ENCODE measurements around the gene FNDC1.

Gene FNDC1

GRCh38 chr6:159213405-159213804, 44.2 kb downstream of the FNDC1 start:
- DNase-seq, result no peak

- no peak for DNase-seq
Measured at GRCh38 chr6:159214281-159214680, 45.1 kb downstream of the FNDC1 start.

GRCh38 chr6:159217595-159218275, 48.5 kb downstream of the FNDC1 start:
- DNase-seq, result peak; percentile 6 to 68

DNA sequence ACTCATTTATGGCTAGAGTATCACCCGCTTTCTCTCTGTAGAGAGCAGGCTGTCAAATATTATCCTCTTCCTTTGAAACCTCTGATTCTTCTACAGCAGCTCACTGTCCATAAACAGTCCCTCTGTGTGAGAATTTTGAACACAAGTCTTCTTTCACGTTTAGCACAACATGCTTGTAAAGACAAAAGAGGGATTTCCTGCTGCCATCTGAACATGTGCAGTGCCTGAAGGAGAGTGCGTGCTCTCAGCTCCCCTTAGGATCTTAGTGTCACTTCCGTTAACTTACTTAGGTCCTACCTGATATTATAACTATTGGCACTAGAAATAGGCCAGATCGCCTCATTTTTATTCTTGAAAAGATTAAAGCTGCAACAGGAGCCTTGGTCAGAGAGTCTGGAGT, 50.9 kb downstream of the FNDC1 start:
- DNase-seq, result no peak

DNA sequence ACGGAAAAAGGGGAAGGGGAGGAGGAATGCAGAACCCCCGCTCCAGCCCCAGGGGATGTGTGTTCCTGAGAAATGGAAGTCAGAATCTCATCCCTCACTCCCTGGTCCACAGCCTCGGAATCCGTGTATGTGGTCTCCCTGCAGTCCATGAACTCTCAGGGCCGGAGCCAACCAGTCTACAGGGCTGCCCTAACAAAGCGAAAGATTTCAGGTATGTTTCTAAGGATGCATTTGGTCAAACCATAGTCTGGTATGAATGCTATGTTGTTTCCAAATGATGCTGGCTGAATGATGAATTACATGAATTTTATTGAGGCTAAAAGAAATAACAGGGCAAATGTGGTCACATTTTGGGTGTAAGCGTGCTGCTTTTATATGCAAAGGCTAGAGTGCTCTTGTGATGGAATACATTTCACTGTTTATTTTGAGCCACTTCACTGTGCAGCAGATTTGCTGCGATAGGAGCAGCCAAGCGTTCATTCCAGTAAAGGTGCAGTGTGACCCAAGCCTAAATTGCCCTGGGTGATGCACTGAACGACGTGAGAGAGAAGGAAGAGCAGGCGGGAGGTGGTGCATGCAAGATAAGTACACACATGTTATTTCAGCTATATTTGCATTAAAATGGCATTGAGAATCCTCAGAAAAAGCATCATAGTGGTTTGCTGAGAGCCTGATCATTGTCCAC, 52.4 kb downstream of the FNDC1 start:
- DNase-seq, result no peak

- no peak for DNase-seq
Measured at GRCh38 chr6:159224452-159224851, 55.3 kb downstream of the FNDC1 start.

GRCh38 chr6:159229651-159230051, 60.5 kb downstream of the FNDC1 start:
- DNase-seq, result no peak

DNA sequence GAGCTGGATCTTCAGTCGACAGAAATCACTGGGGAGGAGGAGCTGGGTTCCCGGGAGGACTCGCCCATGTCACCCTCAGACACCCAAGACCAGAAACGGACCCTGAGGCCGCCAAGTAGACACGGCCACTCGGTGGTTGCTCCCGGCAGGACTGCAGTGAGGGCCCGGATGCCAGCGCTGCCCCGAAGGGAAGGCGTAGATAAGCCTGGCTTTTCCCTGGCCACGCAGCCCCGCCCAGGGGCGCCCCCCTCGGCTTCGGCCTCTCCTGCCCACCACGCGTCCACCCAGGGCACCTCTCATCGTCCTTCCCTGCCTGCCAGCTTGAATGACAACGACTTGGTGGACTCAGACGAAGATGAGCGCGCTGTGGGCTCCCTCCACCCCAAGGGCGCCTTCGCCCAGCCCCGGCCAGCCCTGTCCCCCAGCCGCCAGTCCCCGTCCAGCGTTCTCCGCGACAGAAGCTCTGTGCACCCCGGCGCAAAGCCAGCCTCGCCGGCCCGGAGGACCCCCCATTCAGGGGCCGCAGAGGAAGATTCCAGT, 63.0 kb downstream of the FNDC1 start:
- no peak for DNase-seq

GRCh38 chr6:159232751-159233150, 63.6 kb downstream of the FNDC1 start:
- DNase-seq, result no peak

GRCh38 chr6:159233365-159234101, 64.3 kb downstream of the FNDC1 start:
- DNase-seq, result peak in 1 of 2 experiments; percentile 6

DNA sequence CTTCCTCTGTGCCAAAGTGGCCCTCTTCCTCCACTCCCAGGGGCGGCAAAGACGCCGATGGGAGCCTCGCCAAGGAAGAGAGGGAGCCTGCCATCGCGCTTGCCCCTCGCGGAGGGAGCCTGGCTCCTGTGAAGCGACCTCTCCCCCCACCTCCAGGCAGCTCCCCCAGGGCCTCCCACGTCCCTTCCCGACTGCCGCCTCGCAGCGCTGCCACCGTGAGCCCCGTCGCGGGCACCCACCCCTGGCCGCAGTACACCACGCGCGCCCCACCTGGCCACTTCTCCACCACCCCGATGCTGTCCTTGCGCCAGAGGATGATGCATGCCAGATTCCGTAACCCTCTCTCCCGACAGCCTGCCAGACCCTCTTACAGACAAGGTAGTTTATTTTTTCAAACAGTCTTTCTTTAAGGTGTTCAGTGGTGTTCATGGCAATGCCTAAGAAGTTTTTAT, 64.9 kb downstream of the FNDC1 start:
- no peak for DNase-seq

DNA sequence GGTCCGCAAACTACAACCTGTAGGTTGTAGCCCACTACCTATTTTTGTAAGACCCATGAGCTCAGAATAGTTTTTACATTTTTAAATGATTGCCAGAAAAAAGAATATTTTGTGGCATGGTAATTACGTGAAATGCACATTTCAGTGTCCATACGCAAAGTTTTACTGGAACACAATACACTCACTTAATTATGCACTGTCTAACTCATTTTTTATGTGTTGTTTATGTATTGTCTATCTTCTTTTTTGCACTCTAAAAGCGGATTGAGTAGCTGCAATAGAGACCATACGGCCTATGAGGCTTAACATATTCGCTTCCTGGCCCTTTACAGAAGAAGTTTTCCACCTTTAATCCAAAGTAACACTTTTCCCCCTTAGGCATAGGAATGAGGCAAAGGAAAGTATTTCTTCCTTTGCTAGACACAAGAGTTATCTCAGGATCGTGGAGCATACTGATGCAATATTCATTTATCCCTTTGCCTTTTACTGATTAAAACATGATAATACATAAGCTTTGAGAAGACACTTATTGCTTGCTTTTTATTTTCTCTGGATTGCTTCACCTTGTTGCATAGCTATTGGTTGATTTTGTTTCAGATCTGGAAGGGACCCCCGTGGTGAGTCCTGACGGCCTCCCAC, 69.8 kb downstream of the FNDC1 start:
- no peak for DNase-seq

DNA sequence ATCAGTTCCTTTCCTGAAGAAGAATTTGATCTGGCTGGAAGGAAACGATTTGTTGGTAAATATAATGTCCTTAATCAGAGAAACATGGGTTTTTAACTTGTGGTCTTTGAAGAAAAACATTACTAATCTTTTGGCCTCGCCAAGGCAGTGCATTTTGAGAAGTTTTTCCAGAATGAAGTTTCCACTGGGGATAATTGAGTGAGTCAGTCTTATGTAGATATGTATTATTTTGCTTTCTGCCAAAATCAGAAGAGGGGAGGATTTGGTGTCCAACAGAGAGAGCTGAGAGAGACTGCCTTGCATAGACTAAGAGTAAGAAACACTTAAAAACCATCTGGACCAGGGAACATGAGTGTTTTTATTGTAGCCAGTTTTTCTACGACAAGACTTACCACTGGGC, 79.9 kb downstream of the FNDC1 start:
- DNase-seq, result no peak

- DNase-seq, result no peak
Measured at GRCh38 chr6:159249752-159250151, 80.6 kb downstream of the FNDC1 start.

DNA sequence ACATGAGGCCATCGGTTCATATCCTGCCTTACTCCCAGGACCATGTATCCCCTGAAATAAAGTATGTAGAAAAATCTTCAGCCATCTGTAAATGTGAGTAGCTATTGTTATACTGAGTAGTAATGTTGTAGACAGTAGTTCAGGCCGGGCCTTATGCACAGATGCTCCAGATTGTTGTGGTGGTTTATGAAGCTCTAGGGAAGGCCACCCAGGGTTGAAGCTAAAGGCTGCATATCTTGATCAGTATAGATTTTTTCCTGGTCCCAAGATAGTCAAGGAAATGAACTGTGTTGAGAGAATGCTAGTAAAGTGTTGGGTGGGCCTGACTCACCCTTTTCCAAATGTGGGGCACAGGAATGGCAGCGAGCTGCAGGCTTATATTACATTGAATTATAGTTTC, 81.4 kb downstream of the FNDC1 start:
- no peak for DNase-seq

DNA sequence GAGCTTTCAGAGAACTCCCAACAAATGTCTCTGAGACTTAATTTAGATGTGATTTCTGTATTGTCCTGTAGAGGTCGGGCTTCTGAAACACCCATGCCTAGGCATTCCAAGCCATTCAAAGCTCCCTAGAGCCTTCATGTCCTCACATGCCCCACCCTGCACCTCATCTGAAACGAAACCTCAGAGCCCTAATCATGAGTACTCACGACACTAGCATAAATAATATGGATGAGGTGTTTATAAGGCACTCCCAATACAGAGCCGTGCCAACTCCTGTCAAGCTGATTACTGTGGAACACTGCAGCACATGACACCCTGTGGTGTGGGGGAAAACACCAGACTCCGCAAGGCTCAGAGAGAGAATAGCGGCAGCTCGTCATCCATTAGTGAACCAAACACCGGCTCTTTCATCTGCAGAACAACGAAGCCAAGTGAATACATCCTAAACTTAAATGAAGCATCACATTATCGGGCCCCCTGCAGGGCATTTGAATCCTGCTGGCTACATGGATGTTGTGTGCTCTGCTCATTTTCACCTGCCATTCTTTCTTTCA, 83.8 kb downstream of the FNDC1 start:
- DNase-seq, result peak; percentile 20 to 50

- DNase-seq, result peak; percentile 49 to 61
Measured at GRCh38 chr6:159254186-159254585, 85.0 kb downstream of the FNDC1 start.

- DNase-seq, result no peak
Measured at GRCh38 chr6:159255434-159255951, 86.3 kb downstream of the FNDC1 start.

GRCh38 chr6:159256128-159256527, 86.9 kb downstream of the FNDC1 start:
- DNase-seq, result no peak

DNA sequence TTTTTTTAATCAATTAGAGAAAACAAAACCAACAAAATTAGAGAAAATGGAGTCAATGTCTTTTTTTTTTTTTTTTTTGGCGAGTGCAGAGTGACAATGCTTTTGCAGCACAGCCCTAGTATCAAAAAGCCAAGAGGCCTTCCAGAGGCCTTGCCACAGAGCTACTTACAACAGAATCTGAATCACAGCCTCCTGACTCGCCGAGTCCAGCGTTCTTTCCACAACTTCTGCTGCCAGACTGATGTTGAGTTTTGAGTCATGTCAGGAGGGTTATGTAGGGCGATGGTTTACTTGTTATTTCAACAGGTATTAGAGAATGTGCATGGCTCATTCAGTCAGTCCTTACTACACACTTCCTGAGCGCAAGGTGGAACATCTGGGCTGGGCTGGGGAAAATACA, 88.6 kb downstream of the FNDC1 start:
- DNase-seq, result no peak

- no peak for DNase-seq
Measured at GRCh38 chr6:159259441-159260125, 90.4 kb downstream of the FNDC1 start.

DNA sequence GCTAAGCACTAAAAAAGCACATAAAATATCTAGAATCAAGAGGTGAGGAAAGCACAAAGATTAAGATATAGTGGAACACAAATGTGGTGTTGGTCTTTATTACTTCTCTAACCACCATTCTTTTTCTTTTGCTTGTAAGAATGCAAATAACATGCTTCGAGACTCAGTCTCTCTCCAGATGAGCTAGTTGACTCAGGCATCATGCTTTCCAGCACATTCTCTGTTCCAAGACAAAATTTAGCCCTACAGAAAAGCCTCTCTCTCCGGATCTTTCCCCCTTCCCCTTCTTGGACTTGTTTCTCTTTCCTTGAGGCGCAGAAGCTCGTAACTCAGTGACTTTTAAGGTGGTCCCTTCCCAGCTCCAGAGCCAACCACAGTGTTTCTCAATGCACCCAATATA, 91.0 kb downstream of the FNDC1 start:
- DNase-seq, result no peak

Measured in NCI-H526 (cell line).